HFF-Myc (cell line): ENCODE results near the gene BRD3.

Experiments
- DNase-seq: peaks from one replicate; pipeline ENCODE4 v3.0.0-alpha.2; 2011; ENCODE audit warnings: low read depth; ENCODE audit errors: extremely low read depth
- H3K4me3 ChIP-seq: replicated peaks from 2 replicates; pipeline ENCODE4 v1.5.1; 2011; ENCODE audit warnings: low read depth, mild to moderate bottlenecking, control low read depth, low read length
- CTCF ChIP-seq: IDR thresholded peaks from 2 replicates; pipeline ENCODE4 v1.5.1; 2012; ENCODE audit warnings: mild to moderate bottlenecking, low read depth, low read length, control low read depth; ENCODE audit errors: missing control alignments

The BRD3 gene

DNA sequence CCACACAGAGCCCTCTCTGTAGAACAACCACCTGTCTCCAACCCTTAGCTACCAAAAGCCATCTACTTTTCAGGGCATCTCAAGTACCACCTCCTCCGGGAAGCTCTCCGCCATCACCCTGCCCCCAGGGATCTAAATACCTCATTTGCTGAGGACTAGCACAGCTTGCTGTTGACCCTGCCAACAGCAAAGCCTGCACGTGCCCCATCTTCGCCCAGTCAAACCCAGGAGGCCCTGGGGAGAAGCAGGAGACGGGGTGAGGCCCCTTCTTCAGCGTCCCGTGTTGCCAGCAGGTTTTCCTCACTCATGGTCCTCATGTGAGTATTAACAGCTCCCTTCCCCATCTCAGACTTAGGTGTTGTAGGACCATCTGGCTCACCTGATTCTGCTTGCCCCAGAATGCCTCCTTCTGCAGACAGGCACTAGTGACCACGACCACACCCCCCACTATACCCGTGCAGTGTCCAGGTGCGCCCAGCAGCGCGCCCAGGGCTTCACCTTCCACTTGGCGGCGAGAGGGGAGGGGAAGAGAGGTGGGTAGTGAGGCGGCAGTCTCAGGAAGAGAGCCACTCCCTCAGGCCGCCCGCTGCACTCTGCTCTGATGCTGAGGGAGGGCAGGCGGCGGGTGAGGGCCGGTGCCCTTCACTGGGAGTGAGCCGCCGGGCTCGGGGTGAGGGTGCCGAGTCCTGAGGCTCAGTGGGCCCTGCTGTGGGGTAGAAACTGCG, 86.8 kb downstream of the BRD3 start:
- no peak for DNase-seq
- TF ChIP-seq CTCF, result no peak
- no peak overlapping the region for H3K4me3 ChIP-seq
